ENCODE measurements around the gene FGFR2. TPM values are rescaled to one million over a fixed set of nuclear protein-coding genes. Genes with fewer than 3 reads are reported as not detected.

Gene FGFR2
- total RNA-seq, 1 donor from 2014 or later: 2.9 TPM

- H3K4me1 Mint-ChIP-seq (ENCODE audit: low read depth): peaks cover 14% of the 10 kb centered on the region
- TF ChIP-seq, protein P1, sequence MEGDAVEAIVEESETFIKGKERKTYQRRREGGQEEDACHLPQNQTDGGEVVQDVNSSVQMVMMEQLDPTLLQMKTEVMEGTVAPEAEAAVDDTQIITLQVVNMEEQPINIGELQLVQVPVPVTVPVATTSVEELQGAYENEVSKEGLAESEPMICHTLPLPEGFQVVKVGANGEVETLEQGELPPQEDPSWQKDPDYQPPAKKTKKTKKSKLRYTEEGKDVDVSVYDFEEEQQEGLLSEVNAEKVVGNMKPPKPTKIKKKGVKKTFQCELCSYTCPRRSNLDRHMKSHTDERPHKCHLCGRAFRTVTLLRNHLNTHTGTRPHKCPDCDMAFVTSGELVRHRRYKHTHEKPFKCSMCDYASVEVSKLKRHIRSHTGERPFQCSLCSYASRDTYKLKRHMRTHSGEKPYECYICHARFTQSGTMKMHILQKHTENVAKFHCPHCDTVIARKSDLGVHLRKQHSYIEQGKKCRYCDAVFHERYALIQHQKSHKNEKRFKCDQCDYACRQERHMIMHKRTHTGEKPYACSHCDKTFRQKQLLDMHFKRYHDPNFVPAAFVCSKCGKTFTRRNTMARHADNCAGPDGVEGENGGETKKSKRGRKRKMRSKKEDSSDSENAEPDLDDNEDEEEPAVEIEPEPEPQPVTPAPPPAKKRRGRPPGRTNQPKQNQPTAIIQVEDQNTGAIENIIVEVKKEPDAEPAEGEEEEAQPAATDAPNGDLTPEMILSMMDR (IDR thresholded peaks at IDR 0.05): peak; percentile 51
- peak; percentile 74 for DNase-seq (ENCODE audit: low spot score)
- H3K27me3 Mint-ChIP-seq (ENCODE audit: low read depth): peaks cover 11% of the 10 kb centered on the region
- H3K4me3 Mint-ChIP-seq (ENCODE audit: unreplicated experiment): peak overlapping the region; percentile 64
- no peak overlapping the region for H3K27ac Mint-ChIP-seq (ENCODE audit: unreplicated experiment)
- no peaks in the 10 kb centered on the region for H3K36me3 Mint-ChIP-seq (ENCODE audit: low read depth)
- H3K9me3 Mint-ChIP-seq (ENCODE audit: low read depth): no peaks in the 10 kb centered on the region
These were observed 561 bp downstream of the FGFR2 start for GRCh38 chr10:121597504-121598262.

DNA sequence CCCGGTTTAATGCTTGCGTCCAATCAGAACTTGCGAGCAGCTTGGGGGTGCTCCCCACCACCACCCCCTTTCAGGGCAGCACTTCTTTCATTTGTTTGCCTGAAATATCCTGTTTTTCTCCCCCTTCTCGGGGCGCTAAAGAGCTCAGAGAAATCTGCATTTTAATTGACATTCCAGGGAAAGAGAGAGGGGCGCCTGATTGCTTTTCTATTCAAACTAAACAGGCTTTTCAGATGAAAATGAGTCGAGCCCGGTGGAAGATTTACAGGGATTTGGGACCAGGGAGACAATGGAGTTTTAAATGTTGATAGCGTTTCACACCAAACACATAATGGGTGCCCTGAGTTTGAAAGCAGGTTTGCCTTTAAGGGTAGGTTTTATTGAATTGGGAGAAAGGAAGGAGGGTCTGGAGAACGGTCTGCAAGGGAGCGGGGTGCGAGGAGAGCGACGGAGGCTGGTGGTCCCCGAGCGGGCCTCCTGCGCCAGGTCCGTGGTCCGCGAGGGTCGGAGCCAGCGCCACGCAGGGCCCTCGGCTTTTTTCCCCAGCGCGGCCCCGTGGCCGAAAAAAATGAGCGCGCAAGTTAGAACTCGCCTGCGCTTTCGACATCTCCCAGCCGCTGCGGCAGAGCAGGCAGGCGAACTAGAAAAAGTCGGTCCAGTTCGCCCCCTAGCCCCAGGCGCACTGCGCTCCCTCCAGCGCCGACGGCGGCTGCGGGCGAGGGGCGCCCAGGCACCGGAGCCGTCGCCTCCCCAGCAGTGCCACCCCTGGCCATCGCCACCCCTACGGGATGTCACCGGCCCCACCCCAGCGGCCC lies 1.3 kb downstream of the FGFR2 start:
- Mint-ChIP-seq H3K27ac (ENCODE audit: unreplicated experiment) (no peak overlapping the region), H3K27me3 (ENCODE audit: low read depth) (peaks cover 11% of the 10 kb centered on the region), H3K4me1 (ENCODE audit: low read depth) (peaks cover 14% of the 10 kb centered on the region), H3K4me3 (ENCODE audit: unreplicated experiment) (peak overlapping the region; percentile 67), H3K36me3 (ENCODE audit: low read depth) (no peaks in the 10 kb centered on the region), H3K9me3 (ENCODE audit: low read depth) (no peaks in the 10 kb centered on the region)
- DNase-seq (ENCODE audit: low spot score): peak; percentile 72
- TF ChIP-seq, protein P1 (IDR thresholded peaks at IDR 0.05): peak; percentile 74

DNA sequence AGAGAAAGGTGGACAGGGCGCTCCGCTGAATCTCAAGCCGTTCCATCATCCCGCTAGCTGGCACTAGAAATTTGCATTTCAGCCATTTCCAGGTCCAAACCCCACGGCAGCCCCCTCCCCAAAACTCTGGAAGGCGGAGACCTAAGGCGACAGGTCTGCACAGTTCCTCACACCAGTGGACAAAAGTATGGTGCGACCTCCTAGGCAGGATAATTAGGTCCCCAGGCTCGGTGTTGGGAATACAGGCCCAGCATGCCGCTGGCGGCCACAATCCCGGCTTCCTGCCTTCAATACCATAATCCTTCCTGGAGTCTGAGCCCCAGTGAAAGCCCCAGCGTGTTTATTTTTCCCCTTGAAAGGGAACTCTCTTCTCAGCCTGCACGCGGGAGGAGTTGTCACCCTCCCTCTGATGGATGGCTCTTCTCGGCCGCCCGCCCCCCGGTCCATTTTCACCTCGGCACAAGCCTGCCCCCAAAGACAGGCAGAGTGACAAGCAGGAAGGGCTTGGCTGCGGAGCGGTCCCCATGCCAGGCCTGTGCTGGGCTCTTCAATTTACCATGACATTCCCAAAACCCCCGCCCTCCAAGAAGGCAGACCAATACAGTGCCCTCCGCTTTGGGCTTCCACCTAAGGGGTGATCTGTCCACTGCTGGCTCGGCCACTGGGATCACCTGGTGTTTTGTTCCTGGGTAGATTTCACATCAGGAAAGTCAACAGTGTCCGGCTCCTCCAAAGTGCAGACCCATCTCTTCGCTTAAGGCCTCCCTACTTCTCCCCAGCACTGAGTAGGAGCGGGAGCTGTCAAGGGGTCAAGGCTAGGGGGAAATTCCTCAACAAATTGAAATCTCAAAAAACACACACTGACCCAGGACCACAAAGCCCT lies 2.2 kb downstream of the FGFR2 start:
- Mint-ChIP-seq H3K4me3 (ENCODE audit: unreplicated experiment) (peak overlapping the region; percentile 67), H3K4me1 (ENCODE audit: low read depth) (peaks cover 14% of the 10 kb centered on the region), H3K9me3 (ENCODE audit: low read depth) (no peaks in the 10 kb centered on the region), H3K27ac (ENCODE audit: unreplicated experiment) (no peak overlapping the region), H3K27me3 (ENCODE audit: low read depth) (peaks cover 6% of the 10 kb centered on the region), H3K36me3 (ENCODE audit: low read depth) (no peaks in the 10 kb centered on the region)
- TF ChIP-seq, protein P1 (IDR thresholded peaks at IDR 0.05): no peak
- peak; percentile 72 for DNase-seq (ENCODE audit: low spot score)

- no peaks in the 10 kb centered on the region for H3K9me3 Mint-ChIP-seq (ENCODE audit: low read depth)
- no peak overlapping the region for H3K4me3 Mint-ChIP-seq (ENCODE audit: unreplicated experiment)
- peaks cover 14% of the 10 kb centered on the region for H3K4me1 Mint-ChIP-seq (ENCODE audit: low read depth)
- no peaks in the 10 kb centered on the region for H3K36me3 Mint-ChIP-seq (ENCODE audit: low read depth)
- TF ChIP-seq, protein P1 (IDR thresholded peaks at IDR 0.05): no peak
- H3K27ac Mint-ChIP-seq (ENCODE audit: unreplicated experiment): no peak overlapping the region
- no peaks in the 10 kb centered on the region for H3K27me3 Mint-ChIP-seq (ENCODE audit: low read depth)
- DNase-seq (ENCODE audit: low spot score): peak; percentile 33
These were observed 2.9 kb downstream of the FGFR2 start for GRCh38 chr10:121595351-121595805.
